Ovary (tissue), 3 donors: ENCODE results near the gene ANKRD29.

Experiments used
- CTCF ChIP-seq, 3 donors: fragments of 450-650 bp in 2 of 3; fragments of 200-600 bp in 1 of 3; IDR thresholded peaks; one replicate each; pipeline versions ENCODE4 v1.5.1 to v1.8.0; 2016 to 2022; ENCODE audit warnings: antibody characterized with exemption in 3 of 3, mild to moderate bottlenecking in 1 of 3
- EP300 ChIP-seq: sonication (generic); formaldehyde crosslinking; IDR thresholded peaks from one replicate; pipeline ENCODE4 v1.6.1; 2017; ENCODE audit warnings: antibody characterized with exemption
- donor health status: DM: no; HTN: no; CAD: no.

GRCh38 chr18:23599809-23600208, 62.9 kb downstream of the ANKRD29 start:
- TF ChIP-seq CTCF (IDR thresholded peaks at IDR 0.05): no peak
- TF ChIP-seq EP300: no peak
